OCI-LY3 (cell line): ENCODE measurements around the gene LHFPL3.

Experiments used
- EZH2phosphoT487 ChIP-seq: fragments of 200-600 bp; shearing (Covaris generic); IDR thresholded peaks from 2 replicates; pipeline ENCODE4 v1.6.1; 2018; ENCODE audit warnings: antibody characterized with exemption, mixed run types, low read depth
- TF ChIP-seq, protein P1 (sequence below): fragments of 200-600, 300-600 bp; sonication (generic); IDR thresholded peaks from 2 replicates; pipeline ENCODE4 v1.5.1; 2014; ENCODE audit warnings: antibody characterized with exemption, low read length, low read depth

DNA sequence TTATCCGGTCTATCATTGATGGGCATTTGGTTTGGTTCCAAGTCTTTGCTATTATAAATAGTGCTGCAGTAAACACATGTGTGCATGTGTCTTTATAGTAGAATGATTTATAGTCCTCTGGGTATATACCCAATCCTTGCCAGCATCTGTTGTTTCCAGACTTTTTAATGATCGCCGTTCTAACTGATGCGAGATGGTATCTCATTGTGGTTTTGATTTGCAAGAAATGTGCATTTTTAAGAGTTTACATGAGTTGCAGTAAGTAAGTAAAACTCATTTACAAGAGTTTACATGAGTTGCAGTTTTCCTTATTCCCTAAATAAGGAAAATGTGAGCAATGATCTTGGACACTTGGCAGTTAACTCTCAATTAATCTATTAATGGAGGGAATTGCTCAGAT is 312.1 kb downstream of the LHFPL3 start:
- TF ChIP-seq, protein P1, sequence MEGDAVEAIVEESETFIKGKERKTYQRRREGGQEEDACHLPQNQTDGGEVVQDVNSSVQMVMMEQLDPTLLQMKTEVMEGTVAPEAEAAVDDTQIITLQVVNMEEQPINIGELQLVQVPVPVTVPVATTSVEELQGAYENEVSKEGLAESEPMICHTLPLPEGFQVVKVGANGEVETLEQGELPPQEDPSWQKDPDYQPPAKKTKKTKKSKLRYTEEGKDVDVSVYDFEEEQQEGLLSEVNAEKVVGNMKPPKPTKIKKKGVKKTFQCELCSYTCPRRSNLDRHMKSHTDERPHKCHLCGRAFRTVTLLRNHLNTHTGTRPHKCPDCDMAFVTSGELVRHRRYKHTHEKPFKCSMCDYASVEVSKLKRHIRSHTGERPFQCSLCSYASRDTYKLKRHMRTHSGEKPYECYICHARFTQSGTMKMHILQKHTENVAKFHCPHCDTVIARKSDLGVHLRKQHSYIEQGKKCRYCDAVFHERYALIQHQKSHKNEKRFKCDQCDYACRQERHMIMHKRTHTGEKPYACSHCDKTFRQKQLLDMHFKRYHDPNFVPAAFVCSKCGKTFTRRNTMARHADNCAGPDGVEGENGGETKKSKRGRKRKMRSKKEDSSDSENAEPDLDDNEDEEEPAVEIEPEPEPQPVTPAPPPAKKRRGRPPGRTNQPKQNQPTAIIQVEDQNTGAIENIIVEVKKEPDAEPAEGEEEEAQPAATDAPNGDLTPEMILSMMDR: no peak
- no peak for TF ChIP-seq EZH2phosphoT487
